Adrenal gland (tissue), 5 donors: ENCODE measurements around the gene FGFBP2.

Experiments
- POLR2A ChIP-seq, 2 donors: fragments of 450-650 bp; IDR thresholded peaks; one replicate each; pipeline ENCODE4 v1.6.1; 2017; ENCODE audit warnings: antibody characterized with exemption in 2 of 2, mild to moderate bottlenecking in 2 of 2, moderate library complexity in 1 of 2
- TF ChIP-seq, protein P1 (sequence below), 6 experiments: fragments of 450-650 bp in 4 of 6; fragments of 200-600 bp in 2 of 6; sonication (generic) in 1 of 6; IDR thresholded peaks; 1 replicate in 5 of 6; 2 replicates in 1 of 6; pipeline versions ENCODE4 v1.5.1 to v1.8.0; 2016 to 2021; ENCODE audit warnings: antibody characterized with exemption in 6 of 6, mild to moderate bottlenecking in 2 of 6, moderate library complexity in 1 of 6
- donor health status: DM: no; HTN: no; CAD: no.

DNA sequence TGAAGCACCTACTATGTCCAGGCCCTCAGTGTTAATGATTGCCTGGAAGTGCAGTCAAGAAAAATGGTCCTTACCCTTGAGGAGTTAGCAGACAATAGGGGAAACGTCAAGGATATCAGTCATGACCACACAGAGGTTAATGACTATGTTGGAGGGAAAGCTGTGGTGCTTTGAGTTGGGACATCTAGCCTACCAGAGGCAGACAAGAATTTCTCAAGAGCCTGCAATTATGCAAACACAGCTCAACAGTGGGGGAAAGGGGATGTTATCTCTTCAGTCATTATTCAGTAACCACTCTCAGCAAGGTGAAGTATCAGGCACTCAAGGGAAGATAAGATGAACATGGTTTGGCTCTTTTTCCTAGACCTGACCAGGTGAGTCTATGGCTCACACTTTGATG, 17.5 kb downstream of the FGFBP2 start:
- TF ChIP-seq, protein P1, sequence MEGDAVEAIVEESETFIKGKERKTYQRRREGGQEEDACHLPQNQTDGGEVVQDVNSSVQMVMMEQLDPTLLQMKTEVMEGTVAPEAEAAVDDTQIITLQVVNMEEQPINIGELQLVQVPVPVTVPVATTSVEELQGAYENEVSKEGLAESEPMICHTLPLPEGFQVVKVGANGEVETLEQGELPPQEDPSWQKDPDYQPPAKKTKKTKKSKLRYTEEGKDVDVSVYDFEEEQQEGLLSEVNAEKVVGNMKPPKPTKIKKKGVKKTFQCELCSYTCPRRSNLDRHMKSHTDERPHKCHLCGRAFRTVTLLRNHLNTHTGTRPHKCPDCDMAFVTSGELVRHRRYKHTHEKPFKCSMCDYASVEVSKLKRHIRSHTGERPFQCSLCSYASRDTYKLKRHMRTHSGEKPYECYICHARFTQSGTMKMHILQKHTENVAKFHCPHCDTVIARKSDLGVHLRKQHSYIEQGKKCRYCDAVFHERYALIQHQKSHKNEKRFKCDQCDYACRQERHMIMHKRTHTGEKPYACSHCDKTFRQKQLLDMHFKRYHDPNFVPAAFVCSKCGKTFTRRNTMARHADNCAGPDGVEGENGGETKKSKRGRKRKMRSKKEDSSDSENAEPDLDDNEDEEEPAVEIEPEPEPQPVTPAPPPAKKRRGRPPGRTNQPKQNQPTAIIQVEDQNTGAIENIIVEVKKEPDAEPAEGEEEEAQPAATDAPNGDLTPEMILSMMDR (IDR thresholded peaks at IDR 0.05): no peak
- TF ChIP-seq POLR2A (IDR thresholded peaks at IDR 0.05): no peak
